Osteocyte (in vitro differentiated cells): ENCODE measurements around the gene UPP2. TPM values are rescaled to one million over a fixed set of nuclear protein-coding genes. Genes with fewer than 3 reads are reported as not detected.

Source experiments
- DNase-seq: peaks from one replicate; pipeline ENCODE4 v3.0.0; 2021; ENCODE audit warnings: mixed read lengths; ENCODE audit not compliant: unreplicated experiment; ENCODE audit errors: extremely low spot score
- H3K27ac Mint-ChIP-seq: one replicate; pipeline ENCODE4 v1.8.0; 2021; ENCODE audit warnings: mild to moderate bottlenecking, mixed read lengths; ENCODE audit not compliant: unreplicated experiment
- H3K27me3 Mint-ChIP-seq: one replicate; pipeline ENCODE4 v1.8.0; 2021; ENCODE audit warnings: mixed read lengths; ENCODE audit not compliant: unreplicated experiment
- H3K36me3 Mint-ChIP-seq: one replicate; pipeline ENCODE4 v1.8.0; 2021; ENCODE audit warnings: mixed read lengths; ENCODE audit not compliant: unreplicated experiment
- H3K4me1 Mint-ChIP-seq: one replicate; pipeline ENCODE4 v1.8.0; 2021; ENCODE audit warnings: mixed read lengths; ENCODE audit not compliant: unreplicated experiment
- H3K4me3 Mint-ChIP-seq: one replicate; pipeline ENCODE4 v1.8.0; 2021; ENCODE audit warnings: mild to moderate bottlenecking, moderate library complexity, mixed read lengths; ENCODE audit not compliant: unreplicated experiment
- H3K9me3 Mint-ChIP-seq: one replicate; pipeline ENCODE4 v1.8.0; 2021; ENCODE audit warnings: mixed read lengths; ENCODE audit not compliant: unreplicated experiment
- total RNA-seq: library from RNA; stranded (reverse); gene quantifications from 2 replicates; pipeline ENCODE4 v1.2.1, GENCODE V29; 2021
- TF ChIP-seq, protein P1 (sequence below): fragments of 200-600 bp; sonication (generic); IDR thresholded peaks from 2 replicates; pipeline ENCODE4 v1.5.0; 2021; ENCODE audit warnings: antibody characterized with exemption, mild to moderate bottlenecking, moderate library complexity

The UPP2 gene
- total RNA-seq, 1 donor from 2014 or later: not detected

DNA sequence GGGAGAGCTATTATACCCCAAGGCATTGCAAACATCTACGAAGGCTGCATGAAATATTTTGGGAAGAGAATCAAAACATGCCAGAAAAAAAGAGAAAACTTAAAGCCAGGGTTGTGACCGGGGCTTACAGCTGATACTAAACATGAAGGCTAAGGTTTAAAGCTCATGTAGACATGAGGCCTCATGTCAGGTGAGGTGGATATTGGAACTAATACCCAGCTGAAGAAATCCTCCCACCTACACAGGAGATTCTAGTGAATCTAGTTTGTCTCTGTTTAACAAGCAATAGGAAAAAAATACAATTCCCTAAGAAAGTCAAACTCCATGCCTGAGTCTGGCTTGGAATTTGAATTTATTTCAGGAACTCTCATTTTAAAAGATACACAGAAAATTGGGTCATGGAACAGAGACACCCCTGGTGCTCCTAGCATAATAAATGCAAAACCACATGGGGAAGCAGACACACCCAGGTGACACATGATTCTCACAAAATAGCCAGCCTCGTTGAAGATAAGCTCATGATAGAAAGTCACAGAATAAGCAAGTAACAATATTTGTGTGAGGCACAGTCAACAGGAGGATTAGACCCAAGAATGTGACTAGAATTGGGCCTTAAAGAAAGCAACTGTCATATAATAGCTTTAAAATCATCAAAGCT, 42.2 kb downstream of the UPP2 start:
- TF ChIP-seq, protein P1, sequence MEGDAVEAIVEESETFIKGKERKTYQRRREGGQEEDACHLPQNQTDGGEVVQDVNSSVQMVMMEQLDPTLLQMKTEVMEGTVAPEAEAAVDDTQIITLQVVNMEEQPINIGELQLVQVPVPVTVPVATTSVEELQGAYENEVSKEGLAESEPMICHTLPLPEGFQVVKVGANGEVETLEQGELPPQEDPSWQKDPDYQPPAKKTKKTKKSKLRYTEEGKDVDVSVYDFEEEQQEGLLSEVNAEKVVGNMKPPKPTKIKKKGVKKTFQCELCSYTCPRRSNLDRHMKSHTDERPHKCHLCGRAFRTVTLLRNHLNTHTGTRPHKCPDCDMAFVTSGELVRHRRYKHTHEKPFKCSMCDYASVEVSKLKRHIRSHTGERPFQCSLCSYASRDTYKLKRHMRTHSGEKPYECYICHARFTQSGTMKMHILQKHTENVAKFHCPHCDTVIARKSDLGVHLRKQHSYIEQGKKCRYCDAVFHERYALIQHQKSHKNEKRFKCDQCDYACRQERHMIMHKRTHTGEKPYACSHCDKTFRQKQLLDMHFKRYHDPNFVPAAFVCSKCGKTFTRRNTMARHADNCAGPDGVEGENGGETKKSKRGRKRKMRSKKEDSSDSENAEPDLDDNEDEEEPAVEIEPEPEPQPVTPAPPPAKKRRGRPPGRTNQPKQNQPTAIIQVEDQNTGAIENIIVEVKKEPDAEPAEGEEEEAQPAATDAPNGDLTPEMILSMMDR: no peak
- no peak for DNase-seq
- Mint-ChIP-seq H3K4me3 (no peak overlapping the region), H3K27ac (no peak overlapping the region), H3K4me1 (peaks cover 7% of the 10 kb centered on the region), H3K27me3 (peaks cover 10% of the 10 kb centered on the region), H3K9me3 (peaks cover 16% of the 10 kb centered on the region), H3K36me3 (no peaks in the 10 kb centered on the region)

DNA sequence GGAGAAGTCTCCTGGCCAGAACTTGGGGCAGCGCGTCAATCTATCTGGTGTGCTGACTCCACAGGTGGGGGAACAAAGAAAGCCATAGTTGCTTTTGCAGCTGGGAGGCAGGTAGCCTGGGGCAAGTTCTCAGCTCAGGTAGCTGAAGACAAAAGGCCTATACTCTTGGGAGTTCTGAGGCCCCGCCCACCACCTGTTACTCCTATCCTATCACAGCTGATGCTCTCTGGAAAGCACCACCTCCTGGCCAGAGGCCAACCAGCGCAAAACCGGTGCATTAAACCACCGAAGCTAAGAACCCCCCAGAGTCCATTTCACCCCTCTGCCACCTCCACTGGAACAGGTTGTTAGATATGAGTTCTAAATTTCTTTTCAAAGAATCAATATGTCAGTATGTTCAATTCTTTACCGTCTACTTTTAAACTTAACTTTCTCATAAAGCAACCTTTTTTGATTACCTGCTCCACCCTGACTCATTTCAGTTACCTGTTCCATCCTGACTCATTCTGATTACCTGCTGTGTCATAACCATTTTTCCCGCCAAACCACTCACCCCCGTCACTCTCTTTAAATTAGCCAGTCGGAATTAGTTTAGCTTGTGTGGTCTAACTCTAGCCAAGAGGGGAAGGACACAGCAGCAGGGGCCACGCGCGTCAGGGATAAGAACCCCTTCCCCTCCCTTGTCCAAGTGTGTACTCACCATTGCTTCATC, 43.4 kb downstream of the UPP2 start:
- Mint-ChIP-seq H3K4me3 (no peak overlapping the region), H3K27ac (no peak overlapping the region), H3K27me3 (peaks cover 18% of the 10 kb centered on the region), H3K9me3 (peaks cover 16% of the 10 kb centered on the region), H3K4me1 (peaks cover 7% of the 10 kb centered on the region), H3K36me3 (no peaks in the 10 kb centered on the region)
- DNase-seq: no peak
- TF ChIP-seq, protein P1: no peak

- H3K36me3 Mint-ChIP-seq: no peaks in the 10 kb centered on the region
- DNase-seq: no peak
- H3K27ac Mint-ChIP-seq: no peak overlapping the region
These were observed 51.8 kb downstream of the UPP2 start for GRCh38 chr2:158153270-158154015.

GRCh38 chr2:158154596-158154995, 52.9 kb downstream of the UPP2 start:
- Mint-ChIP-seq H3K4me3 (no peak overlapping the region), H3K9me3 (peaks cover 10% of the 10 kb centered on the region), H3K4me1 (no peaks in the 10 kb centered on the region), H3K27me3 (peaks cover 9% of the 10 kb centered on the region), H3K27ac (no peak overlapping the region), H3K36me3 (no peaks in the 10 kb centered on the region)
- TF ChIP-seq, protein P1: no peak
- DNase-seq: no peak

More at GRCh38 chr2:158153270-158154015, 51.8 kb downstream of the UPP2 start:
- TF ChIP-seq, protein P1: no peak
- H3K4me3 Mint-ChIP-seq: no peak overlapping the region
- peaks cover 10% of the 10 kb centered on the region for H3K9me3 Mint-ChIP-seq
- no peaks in the 10 kb centered on the region for H3K4me1 Mint-ChIP-seq
- peaks cover 10% of the 10 kb centered on the region for H3K27me3 Mint-ChIP-seq

DNA sequence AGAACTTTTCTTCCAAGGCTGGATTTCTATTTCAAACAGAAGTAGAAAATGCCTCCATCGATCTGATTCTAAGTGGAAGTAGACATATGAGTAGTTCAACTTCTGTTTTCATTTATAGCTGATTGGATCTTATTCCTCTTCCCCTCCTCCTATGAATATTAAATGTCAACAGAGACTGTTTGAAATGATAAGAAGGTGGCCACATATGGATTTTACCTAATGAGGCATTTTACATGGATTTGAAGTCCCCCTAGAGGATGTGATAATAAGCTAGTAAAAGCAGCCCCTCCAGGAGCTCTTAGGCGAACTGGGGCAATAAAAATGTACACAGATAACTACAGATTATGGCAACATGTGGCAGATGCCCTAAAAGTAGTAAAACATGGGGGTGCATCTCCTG, 71.0 kb downstream of the UPP2 start:
- TF ChIP-seq, protein P1: no peak
- DNase-seq: no peak
- no peaks in the 10 kb centered on the region for H3K36me3 Mint-ChIP-seq
- peaks cover 5% of the 10 kb centered on the region for H3K27me3 Mint-ChIP-seq
- H3K4me3 Mint-ChIP-seq: no peak overlapping the region
- no peaks in the 10 kb centered on the region for H3K4me1 Mint-ChIP-seq
- H3K27ac Mint-ChIP-seq: no peak overlapping the region
- H3K9me3 Mint-ChIP-seq: peaks cover 4% of the 10 kb centered on the region
